Measurements from ENCODE around the gene ENAM. TPM values are rescaled to one million over a fixed set of nuclear protein-coding genes. Genes with fewer than 3 reads are reported as not detected.
A peak's percentile ranks its signal among the peaks of the same experiment; 100 is the strongest.
"Not testable (repeated sequence)": the region's sequence is repeated elsewhere in the genome, so short reads cannot be mapped to it uniquely, and the experiment has no call there.

ENAM gene
- total RNA-seq, 1 donor from 2014 or later, result 3.3 TPM

DNA sequence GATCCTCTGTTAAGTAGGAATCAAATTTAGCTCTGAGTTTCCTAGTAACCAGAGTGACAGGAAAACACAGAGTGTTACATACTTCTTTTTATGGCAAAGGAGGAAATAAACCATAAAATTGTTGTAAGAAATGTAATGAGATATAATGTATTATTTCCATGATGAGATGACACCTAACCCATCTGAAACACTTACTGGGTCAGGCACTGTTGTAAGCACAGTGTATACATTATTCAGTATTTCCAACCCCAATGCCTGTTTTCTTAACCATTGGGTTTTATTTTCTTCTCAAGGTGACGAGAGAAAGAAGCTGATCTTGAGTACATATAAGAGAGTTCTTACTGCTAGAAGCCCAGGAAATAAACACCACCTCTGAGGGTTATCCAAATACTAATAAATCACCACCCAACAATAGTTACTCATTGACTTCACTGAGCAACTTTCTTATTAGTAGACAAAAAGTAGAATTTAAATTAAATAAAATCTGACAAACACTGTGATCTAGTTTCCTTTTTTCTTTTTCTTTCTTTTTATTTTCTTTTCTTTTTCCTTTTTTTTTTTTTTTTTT, 4.2 kb upstream of the ENAM start:
- DNase-seq (ENCODE audit: low read depth), result peak; percentile 83

DNA sequence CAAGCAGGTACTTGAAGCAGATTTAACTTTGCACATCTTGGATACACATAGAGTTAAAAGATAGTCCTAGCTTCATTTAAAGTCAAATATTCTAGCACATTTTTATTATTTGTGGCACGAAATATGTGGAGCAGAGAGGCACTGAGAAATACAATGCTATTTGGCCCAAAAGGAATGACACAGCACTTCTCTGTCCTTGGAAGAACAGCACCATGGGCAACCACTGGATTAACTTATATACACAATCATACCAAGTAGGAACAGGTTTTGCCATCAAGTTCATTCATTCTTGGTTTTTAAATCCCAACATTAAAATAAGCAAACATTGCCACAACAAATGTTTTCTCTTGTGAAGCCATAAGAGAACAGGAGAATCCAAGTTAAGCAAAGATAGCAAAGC, 924 bp upstream of the ENAM start:
- no peak for DNase-seq (ENCODE audit: low read depth)

DNA sequence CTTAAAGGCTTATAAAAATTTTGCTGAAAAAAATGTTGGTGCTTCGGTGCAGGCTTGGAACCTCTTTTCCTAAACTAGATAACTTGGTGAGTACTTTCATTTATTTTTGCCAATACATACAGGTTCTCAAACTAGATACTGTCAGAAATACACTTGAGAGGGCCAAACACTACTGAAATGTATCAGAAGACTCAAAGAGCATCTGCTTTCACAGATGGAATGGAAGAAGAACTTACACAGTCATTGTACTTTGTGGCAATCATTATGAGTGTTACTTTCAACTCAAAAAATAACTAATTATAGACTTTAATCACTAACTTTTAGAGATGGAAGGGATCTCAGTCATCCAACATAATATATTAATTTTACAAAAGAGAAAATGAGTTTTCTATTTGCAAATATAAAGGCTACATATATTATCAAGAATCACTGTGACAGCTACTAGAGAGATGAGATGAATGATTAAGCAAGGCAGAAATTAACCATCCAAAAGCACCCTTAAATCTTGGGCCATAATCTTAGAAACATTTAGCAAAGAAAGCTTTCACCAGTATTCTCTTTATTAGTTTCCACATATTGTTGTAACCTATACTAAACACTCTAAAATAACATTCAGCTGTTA, 1.0 kb downstream of the ENAM start:
- DNase-seq (ENCODE audit: low read depth), result no peak

- DNase-seq (ENCODE audit: low read depth), result no peak
Observed at GRCh38 chr4:70630162-70630561, 1.6 kb downstream of the ENAM start.

- DNase-seq (ENCODE audit: low read depth), result peak; percentile 85
Observed at GRCh38 chr4:70632028-70632427, 3.5 kb downstream of the ENAM start.

DNA sequence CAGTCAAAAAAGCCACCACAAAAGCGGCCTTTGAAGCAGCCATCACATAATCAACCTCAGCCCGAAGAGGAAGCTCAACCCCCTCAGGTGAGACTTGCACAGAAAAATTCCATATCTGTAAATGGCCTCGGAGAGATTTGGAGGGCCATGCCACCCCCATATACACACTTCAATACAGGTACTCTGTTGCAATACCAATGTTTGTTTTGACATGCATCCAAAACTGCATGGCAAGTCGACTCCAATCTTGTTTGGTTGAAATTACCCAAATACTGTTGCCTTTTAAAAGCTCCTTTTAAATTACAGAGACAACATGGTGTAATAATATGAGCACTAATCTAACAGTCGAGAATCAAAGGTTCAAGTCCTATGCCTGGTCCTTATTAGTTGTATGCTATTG, 5.9 kb downstream of the ENAM start:
- DNase-seq (ENCODE audit: low read depth), result no peak

- peak; percentile 87 for DNase-seq (ENCODE audit: low read depth)
Observed at GRCh38 chr4:70637239-70637913, 8.8 kb downstream of the ENAM start.

DNA sequence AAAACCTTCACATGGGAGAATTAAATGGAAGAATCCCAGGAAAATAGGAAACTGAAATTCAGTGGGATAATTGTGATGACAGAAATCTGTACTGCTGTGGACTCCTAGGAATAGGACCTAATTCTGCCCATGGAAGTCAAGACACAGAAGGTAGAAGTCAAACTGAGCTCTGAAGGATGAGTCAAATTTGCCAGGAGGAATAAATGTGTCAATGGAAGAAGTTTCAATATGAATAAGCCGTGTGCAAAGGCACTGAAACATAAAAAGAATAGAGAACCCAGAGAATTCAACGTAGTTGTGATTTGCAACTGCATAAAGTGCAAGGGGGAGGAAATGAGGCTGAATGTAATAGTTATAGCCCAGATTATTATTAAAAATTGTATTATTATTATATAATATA, 11.6 kb downstream of the ENAM start:
- DNase-seq (ENCODE audit: low read depth), result no peak

DNA sequence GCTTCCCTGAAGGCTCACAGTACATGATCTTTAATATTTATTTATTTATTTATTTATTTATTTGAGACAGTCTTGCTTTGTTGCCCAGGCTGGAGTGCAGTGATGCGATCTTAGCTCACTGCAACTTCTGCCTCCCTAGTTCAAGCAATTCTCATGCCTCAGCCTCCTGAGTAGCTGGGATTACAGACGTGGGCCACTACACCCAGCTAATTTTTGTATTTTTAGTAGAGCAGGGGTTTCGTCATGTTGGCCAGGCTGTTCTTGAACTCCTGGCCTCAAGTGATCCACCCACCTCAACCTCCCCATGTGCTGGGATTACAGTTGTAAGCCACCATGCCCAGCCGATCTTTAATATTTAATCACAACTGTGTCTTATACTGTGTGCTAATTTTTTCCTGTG, 22.2 kb downstream of the ENAM start:
- not testable (repeated sequence) for DNase-seq (ENCODE audit: low read depth)

GRCh38 chr4:70651864-70652506, 23.4 kb downstream of the ENAM start:
- peak; percentile 65 for DNase-seq (ENCODE audit: low read depth)

- no peak for DNase-seq (ENCODE audit: low read depth)
Observed at GRCh38 chr4:70654605-70655011, 26.1 kb downstream of the ENAM start.

DNA sequence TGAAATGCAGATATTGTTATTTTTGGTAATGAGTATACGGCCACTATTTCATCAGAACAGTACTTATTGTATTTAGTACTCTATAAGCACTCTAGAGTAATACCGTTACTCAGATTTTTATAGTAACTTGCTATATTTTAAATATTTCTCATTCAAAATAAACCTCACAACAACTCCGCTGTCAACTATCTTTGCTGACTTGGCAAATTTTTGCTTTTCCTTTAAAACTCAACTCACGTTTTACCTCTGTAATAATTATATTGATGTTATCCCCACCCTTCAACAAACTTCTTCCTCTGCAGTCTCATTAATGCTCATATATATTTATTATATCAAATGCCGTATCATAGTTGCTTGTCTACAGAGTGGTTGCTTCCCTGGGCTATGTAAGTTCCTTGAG, 28.8 kb downstream of the ENAM start:
- DNase-seq (ENCODE audit: low read depth), result no peak

GRCh38 chr4:70658418-70658817, 29.9 kb downstream of the ENAM start:
- DNase-seq (ENCODE audit: low read depth), result no peak

DNA sequence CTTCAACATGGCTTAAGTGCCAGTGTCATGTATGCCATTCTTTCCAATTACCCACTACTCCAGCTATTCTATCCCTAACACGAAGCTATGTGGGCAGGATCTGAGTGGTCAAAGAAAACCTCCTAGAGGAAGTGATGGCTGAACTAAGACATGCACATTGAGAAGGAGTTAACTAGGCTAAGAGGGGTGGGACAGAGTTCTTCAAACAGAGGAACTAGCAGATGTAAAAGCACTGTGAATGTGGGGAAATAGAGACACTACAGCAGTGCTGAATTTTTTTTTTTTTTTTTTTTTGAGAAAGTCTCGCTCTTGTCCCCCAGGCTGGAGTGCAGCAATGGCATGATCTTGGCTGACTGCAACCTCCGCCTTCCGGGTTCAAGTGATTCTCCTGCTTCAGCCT, 31.6 kb downstream of the ENAM start:
- DNase-seq (ENCODE audit: low read depth), result no peak

DNA sequence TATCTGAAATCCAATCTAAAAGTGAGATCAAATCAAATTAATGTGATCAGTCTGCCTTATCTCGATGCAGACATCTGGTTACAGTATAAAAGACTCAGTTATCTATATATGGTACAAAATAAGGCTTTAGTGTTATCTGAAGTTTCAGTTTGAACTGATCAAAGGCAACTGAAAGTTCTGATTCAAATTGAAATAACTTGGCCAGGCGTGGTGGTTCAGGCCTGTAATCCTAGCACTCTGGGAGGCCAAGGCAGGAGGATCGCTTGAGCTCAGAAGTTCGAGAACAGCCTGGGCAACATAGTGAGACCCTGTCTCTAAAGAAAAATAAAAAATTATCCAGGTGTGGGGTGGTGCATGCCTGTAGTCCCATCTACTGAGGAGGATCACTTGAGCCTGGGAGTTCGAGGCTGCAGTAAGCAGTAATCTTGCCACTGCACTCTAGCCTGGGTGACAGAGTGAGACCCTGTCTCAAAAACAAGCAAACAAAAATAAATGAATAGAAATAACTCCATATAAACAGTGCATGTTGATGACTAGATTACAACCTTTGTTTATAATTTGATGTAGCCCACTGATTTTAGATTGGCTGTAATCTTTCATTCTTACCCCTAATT, 32.9 kb downstream of the ENAM start:
- DNase-seq (ENCODE audit: low read depth), result not testable (repeated sequence)

GRCh38 chr4:70666369-70666768, 37.8 kb downstream of the ENAM start, which contains the start of gene JCHAIN:
JCHAIN (minus strand) TSS chr4:70666508; CDS start chr4:70666490, 18 bp downstream.
- DNase-seq (ENCODE audit: low read depth), result peak; percentile 37

GRCh38 chr4:70667740-70668535, 39.4 kb downstream of the ENAM start:
- DNase-seq (ENCODE audit: low read depth), result no peak

- peak; percentile 96 for DNase-seq (ENCODE audit: low read depth)
Observed at GRCh38 chr4:70670332-70671014, 41.9 kb downstream of the ENAM start.

GRCh38 chr4:70671091-70671490, 42.5 kb downstream of the ENAM start:
- DNase-seq (ENCODE audit: low read depth), result peak; percentile 89

DNA sequence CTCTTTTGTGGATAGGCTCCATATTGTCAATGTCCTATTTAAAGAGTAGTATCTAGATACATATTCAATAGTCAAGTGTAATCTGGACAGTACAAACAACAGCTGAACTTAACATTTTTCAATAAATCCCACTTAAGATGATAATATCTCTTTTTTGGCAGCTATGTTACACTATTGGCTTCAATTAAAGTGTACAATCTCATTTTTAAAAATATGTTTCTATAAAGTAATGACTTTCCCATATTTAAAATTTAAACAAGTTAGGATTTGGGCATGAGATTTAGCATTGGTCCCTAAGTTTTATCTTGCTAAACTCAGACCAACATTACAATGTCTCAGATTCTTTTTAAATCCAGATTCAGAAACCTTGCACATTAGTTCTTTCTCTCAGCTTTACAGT, 45.6 kb downstream of the ENAM start:
- no peak for DNase-seq (ENCODE audit: low read depth)

GRCh38 chr4:70674731-70675130, 46.2 kb downstream of the ENAM start:
- DNase-seq (ENCODE audit: low read depth), result no peak
